Tibial nerve (tissue), 4 donors: ENCODE results near the gene NBPF9. TPM values are rescaled to one million over a fixed set of nuclear protein-coding genes. Genes with fewer than 3 reads are reported as not detected.
"Not testable (repeated sequence)": the region's sequence is repeated elsewhere in the genome, so short reads cannot be mapped to it uniquely, and the experiment has no call there.

Experiments used
- DNase-seq, 2 donors: peaks; one replicate each; pipeline ENCODE4 v3.0.0-alpha.2; 2019; ENCODE audit warnings: low spot score in 2 of 2
- H3K27ac ChIP-seq, 4 donors: fragments of 200-600 bp; sonication (generic) in 3 of 4; one replicate each; pipeline ENCODE4 v1.5.1; 2017 to 2019; ENCODE audit warnings: mild to moderate bottlenecking in 1 of 4
- H3K27me3 ChIP-seq, 2 donors: fragments of 200-600 bp; sonication (generic) in 1 of 2; one replicate each; pipeline versions ENCODE4 v1.5.1 to v1.6.0; 2017 to 2019
- H3K36me3 ChIP-seq, 3 donors: fragments of 200-600 bp; sonication (generic); one replicate each; pipeline ENCODE4 v1.5.1; 2018 to 2019
- H3K4me1 ChIP-seq, 4 donors: fragments of 200-600 bp; sonication (generic) in 3 of 4; one replicate each; pipeline ENCODE4 v1.5.1; 2017 to 2019
- H3K4me3 ChIP-seq, 4 donors: fragments of 200-600 bp; sonication (generic) in 3 of 4; one replicate each; pipeline ENCODE4 v1.5.1; 2017 to 2019; ENCODE audit warnings: mild to moderate bottlenecking in 1 of 4, moderate library complexity in 1 of 4
- H3K9me3 ChIP-seq, 4 donors: fragments of 200-600 bp; sonication (generic) in 3 of 4; one replicate each; pipeline ENCODE4 v1.5.1; 2017 to 2019
- CTCF ChIP-seq, 5 experiments: fragments of 200-600 bp in 3 of 5; fragments of 450-650 bp in 2 of 5; sonication (generic) in 3 of 5; IDR thresholded peaks; one replicate each; pipeline ENCODE4 v1.5.1; 2016 to 2019; ENCODE audit warnings: antibody characterized with exemption in 5 of 5, mild to moderate bottlenecking in 3 of 5, moderate library complexity in 2 of 5
- EP300 ChIP-seq, 2 donors: sonication (generic); formaldehyde crosslinking; IDR thresholded peaks; one replicate each; pipeline ENCODE4 v1.6.1; 2017; ENCODE audit warnings: antibody characterized with exemption in 2 of 2, mild to moderate bottlenecking in 1 of 2
- POLR2A ChIP-seq, 2 donors: fragments of 450-650 bp; IDR thresholded peaks; one replicate each; pipeline ENCODE4 v1.6.1; 2017; ENCODE audit warnings: antibody characterized with exemption in 2 of 2, mild to moderate bottlenecking in 2 of 2, moderate library complexity in 2 of 2
- WGBS, 2 donors: methylation state at CpG; one replicate each; pipeline ENCODE4 v1.1.5; 2018; 5-methylcytosine and 5-hydroxymethylcytosine counted together
- total RNA-seq, 4 donors: library from RNA; depleted of rRNA; stranded (reverse); fragments of >200 nt; gene quantifications; one replicate each; pipeline ENCODE4 v1.1.0, GENCODE V29; 2016

Gene NBPF9, protein sequence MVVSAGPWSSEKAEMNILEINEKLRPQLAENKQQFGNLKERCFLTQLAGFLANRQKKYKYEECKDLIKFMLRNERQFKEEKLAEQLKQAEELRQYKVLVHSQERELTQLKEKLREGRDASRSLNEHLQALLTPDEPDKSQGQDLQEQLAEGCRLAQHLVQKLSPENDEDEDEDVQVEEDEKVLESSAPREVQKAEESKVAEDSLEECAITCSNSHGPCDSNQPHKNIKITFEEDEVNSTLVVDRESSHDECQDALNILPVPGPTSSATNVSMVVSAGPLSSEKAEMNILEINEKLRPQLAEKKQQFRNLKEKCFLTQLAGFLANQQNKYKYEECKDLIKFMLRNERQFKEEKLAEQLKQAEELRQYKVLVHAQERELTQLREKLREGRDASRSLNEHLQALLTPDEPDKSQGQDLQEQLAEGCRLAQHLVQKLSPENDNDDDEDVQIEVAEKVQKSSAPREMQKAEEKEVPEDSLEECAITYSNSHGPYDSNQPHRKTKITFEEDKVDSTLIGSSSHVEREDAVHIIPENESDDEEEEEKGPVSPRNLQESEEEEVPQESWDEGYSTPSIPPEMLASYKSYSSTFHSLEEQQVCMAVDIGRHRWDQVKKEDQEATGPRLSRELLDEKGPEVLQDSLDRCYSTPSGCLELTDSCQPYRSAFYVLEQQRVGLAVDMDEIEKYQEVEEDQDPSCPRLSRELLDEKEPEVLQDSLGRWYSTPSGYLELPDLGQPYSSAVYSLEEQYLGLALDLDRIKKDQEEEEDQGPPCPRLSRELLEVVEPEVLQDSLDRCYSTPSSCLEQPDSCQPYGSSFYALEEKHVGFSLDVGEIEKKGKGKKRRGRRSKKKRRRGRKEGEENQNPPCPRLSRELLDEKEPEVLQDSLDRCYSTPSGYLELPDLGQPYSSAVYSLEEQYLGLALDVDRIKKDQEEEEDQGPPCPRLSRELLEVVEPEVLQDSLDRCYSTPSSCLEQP (N-terminal part only)
- total RNA-seq, result 10 to 100 TPM; 13.8 to 19.4 (median 17.2) TPM

DNA sequence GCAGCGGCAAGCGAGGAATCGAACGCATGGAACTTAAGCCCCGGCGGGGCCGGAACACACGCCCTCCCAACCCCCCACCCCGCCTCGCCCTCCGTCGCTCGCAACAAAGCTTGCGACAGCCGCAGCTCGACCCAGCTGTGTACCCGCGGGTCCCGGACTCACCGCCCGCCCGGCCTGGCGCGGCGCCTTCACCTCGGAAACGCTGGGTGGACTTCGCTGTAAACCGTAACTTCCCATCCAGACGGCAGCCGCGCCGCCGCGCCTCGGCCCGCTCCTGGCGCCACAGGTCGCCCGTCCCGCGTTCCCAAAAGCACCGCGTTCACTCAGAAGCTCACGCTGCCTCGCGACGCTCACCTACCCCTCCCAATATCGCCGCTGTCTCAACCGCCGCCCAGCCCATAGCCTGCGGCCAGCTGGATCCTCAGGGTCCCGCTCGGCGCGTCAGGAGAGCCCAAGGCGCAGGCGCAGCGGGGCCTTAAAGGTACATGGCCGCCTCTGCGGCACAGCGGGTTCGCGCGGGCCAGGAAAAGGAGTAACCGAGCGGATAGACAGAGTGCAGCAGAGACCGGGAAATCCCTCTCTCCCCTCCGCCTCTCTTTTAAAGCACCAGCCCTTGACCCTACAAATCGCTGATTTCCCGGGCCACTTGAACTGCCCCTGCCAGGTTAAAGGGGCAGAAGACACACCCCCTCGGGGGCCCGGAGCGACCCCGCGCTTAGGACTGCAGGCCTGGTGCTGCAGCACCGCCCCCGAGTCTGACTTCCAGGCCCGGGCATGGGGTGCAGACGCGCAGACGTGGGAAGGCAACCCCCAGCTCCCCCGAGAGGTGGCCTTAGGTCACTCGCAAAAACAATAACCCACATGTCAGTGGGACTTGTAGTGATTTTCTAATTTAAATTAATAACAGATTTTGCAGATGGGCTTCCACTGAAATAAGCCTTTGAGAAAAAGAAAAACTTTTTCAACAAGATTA lies at the start of gene NBPF9:
Gene NBPF9, minus strand, starts transcription at position 443 of the 973 bp plus-strand sequence. CDS start 21,412 bp downstream, outside the sequence.
- 0% methylated on average over 3 to 8 of the region's 85 CpGs for WGBS, 2 donors
- H3K9me3 ChIP-seq, H3K27me3 ChIP-seq, H3K4me1 ChIP-seq, H3K36me3 ChIP-seq: not testable (repeated sequence)
- TF ChIP-seq EP300 (IDR thresholded peaks at IDR 0.05) (peak in 1 of 2 donors; percentile 75), CTCF (IDR thresholded peaks at IDR 0.05) (peak in 1 of 5 experiments; percentile 38), POLR2A (IDR thresholded peaks at IDR 0.05) (peak in 1 of 2 donors; percentile 46)
- peak within 1 kb of the TSS; percentile 30 to 60 (median 48) for H3K4me3 ChIP-seq
- peak within 1 kb of the TSS in 3 of 4 donors; percentile 52 to 83 (median 59) for H3K27ac ChIP-seq
- peak in 1 of 2 donors; percentile 27 for DNase-seq

DNA sequence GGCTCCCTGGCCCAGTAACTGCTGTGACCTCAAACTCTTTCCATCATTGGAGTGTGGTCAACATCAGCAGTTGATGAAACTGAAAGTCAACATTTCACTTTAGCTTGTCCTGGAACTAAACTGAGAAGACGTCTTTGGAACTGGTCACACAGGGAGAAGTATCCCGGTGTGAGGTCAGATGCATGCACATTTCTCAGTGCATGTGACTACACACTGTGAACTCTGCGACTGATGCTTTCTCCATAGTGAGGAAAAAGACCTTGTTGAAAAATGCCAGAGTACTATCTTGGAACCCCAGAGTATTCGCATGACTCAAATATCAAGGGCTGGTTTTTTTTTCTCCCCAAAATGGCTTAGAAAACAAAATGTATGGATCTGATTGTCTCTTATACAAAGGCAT lies 46.6 kb upstream of the NBPF9 start:
- not testable (repeated sequence) for H3K4me3 ChIP-seq, H3K9me3 ChIP-seq, H3K4me1 ChIP-seq, H3K27me3 ChIP-seq, DNase-seq, H3K36me3 ChIP-seq, H3K27ac ChIP-seq
- WGBS, 2 donors, result 62 to 82% methylated on average over 4 of the region's 4 CpGs

DNA sequence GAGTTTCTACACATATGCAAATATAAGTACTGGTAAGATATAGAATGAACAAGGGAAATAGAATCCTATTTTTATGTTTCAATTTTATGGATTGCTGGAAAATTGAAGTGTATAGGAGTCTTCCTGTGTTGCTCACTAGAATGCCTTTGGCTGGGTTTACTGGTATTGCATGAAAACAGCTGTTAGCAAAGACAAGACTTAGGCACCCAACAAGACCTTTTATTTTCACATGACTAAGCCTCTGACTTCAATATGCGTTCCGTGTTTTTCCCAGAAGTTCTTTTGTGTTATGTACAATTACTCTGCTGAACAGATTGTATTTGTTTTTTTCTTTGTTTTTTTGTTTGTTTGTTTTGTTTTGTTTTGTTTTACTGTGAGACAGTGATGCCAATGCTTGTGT lies 34.2 kb upstream of the NBPF9 start:
- WGBS, 2 donors, result 73 to 78% methylated on average over 2 of the region's 2 CpGs
- DNase-seq, result not testable (repeated sequence)

GRCh38 chr1:149130938-149131337 lies 27.6 kb upstream of the NBPF9 start:
- not testable (repeated sequence) for H3K36me3 ChIP-seq, H3K27me3 ChIP-seq, DNase-seq, H3K4me1 ChIP-seq, H3K9me3 ChIP-seq, H3K27ac ChIP-seq, H3K4me3 ChIP-seq
- WGBS, 2 donors, result 93 to 98% methylated on average over 5 to 7 of the region's 7 CpGs

More for the DNA sequence above, 34.2 kb upstream of the NBPF9 start:
- not testable (repeated sequence) for H3K4me1 ChIP-seq, H3K27me3 ChIP-seq, H3K36me3 ChIP-seq, H3K4me3 ChIP-seq, H3K9me3 ChIP-seq, H3K27ac ChIP-seq

DNA sequence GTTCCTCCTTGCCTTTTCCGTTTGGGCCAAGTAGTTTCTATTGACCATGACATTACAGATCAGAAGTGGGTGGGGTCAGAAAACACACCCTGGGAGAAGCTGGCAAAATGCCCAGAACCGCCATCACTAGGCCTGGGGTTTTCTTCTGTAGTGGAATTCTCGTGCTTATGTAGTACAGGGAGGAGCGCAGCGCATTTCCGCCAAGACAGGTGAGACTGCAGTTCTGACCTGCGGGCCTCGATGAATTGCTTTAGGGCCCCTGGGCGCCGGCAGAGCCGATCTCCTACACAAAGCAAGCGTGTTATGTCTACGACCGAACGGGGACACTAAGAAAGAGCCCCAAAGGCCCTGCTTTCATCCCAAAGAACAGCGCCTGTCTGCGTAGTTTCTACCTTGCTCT lies 25.9 kb upstream of the NBPF9 start:
- H3K36me3 ChIP-seq, H3K4me3 ChIP-seq, H3K27me3 ChIP-seq, H3K9me3 ChIP-seq, H3K4me1 ChIP-seq, DNase-seq, H3K27ac ChIP-seq: not testable (repeated sequence)
- WGBS, 2 donors, result no CpG with 5 or more reads among the region's 17 CpGs

GRCh38 chr1:149126555-149127145 lies 23.3 kb upstream of the NBPF9 start:
- not testable (repeated sequence) for H3K4me1 ChIP-seq, H3K4me3 ChIP-seq, H3K27ac ChIP-seq, H3K36me3 ChIP-seq, H3K9me3 ChIP-seq, H3K27me3 ChIP-seq, DNase-seq
- WGBS, 2 donors, result 77 to 85% methylated on average over 6 of the region's 6 CpGs

GRCh38 chr1:149123948-149124926 lies 20.9 kb upstream of the NBPF9 start:
- not testable (repeated sequence) for H3K27ac ChIP-seq, H3K36me3 ChIP-seq, H3K27me3 ChIP-seq, H3K4me1 ChIP-seq, DNase-seq, H3K9me3 ChIP-seq, H3K4me3 ChIP-seq
- 7 to 11% methylated on average over 6 to 7 of the region's 15 CpGs for WGBS, 2 donors

DNA sequence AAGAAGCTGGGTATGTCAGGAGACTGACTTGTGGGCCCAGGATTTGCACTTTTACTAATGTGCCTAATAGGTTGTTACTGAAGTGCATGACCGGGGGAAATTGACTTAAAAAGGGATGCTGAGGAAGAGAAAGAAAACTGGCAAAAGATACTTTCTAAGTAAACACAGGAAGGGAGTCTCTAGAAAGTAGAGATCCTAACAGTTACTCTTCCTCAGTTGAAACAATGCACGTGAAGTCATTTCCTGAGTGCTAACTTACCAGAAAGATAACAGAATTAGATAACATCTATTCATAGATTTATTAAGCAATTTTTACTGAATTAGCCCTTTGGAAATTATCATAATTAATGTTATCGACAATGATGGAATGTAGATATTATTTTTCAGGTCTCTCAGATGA lies 9.5 kb upstream of the NBPF9 start:
- H3K4me3 ChIP-seq, H3K4me1 ChIP-seq, DNase-seq, H3K9me3 ChIP-seq, H3K27ac ChIP-seq, H3K27me3 ChIP-seq, H3K36me3 ChIP-seq: not testable (repeated sequence)
- WGBS, 2 donors, result 92 to 95% methylated on average over 1 of the region's 3 CpGs

GRCh38 chr1:149110343-149110742 lies 7.0 kb upstream of the NBPF9 start:
- not testable (repeated sequence) for H3K9me3 ChIP-seq, H3K36me3 ChIP-seq, DNase-seq, H3K4me1 ChIP-seq, H3K27me3 ChIP-seq, H3K27ac ChIP-seq, H3K4me3 ChIP-seq
- WGBS, 2 donors, result 73 to 89% methylated on average over 1 of the region's 2 CpGs

DNA sequence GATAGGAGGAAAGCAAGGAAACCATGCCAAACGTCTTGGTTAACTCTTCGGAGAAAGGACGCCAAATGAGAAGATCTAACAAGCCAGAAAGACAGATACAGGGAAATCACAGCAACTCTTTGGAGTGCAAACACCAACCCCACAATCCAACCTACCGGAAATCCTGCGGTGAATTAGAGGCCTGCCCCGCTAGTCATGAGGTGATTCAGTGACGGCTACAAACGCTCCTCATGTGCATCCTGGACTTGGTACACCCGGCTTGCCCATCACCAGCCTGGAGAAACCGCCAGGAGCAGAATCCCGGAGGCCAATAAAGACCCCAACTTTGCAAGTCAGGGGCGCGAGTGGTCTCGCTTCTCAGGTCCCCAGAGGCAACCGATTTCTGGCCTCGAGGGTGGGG lies 777 bp downstream of the NBPF9 start:
- peak in 1 of 2 donors; percentile 16 for DNase-seq
- not testable (repeated sequence) for H3K9me3 ChIP-seq, H3K27ac ChIP-seq, H3K36me3 ChIP-seq, H3K27me3 ChIP-seq, H3K4me1 ChIP-seq
- peak overlapping the region in 2 of 4 donors; percentile 23 to 60 for H3K4me3 ChIP-seq
- 0% methylated on average over 5 to 6 of the region's 16 CpGs for WGBS, 2 donors
